Measurements from ENCODE around the gene ZFP1. TPM values are rescaled to one million over a fixed set of nuclear protein-coding genes. Genes with fewer than 3 reads are reported as not detected.

The ZFP1 gene
- polyA plus RNA-seq, 5 donors = 18.6 to 30.5 (median 22.0) TPM

Other genes with a start within 250 kb of the ZFP1 start
- 100 to 1,000 TPM in 2 of 5 donors, 10 to 100 TPM in 3; 86.0 to 125 (median 95.3) TPM for gene WDR59, start 163.4 kb upstream of the ZFP1 start, polyA plus RNA-seq (ENCODE audit: insufficient read depth in 1 of 5, insufficient read length in 5 of 5, low replicate concordance in 1 of 5)
- gene ZNRF1, start 149.5 kb upstream of the ZFP1 start, polyA plus RNA-seq (ENCODE audit: insufficient read depth in 1 of 5, insufficient read length in 5 of 5, low replicate concordance in 1 of 5) = 10 to 100 TPM; 40.9 to 55.2 (median 48.4) TPM
- gene LDHD, start 31.7 kb upstream of the ZFP1 start, polyA plus RNA-seq (ENCODE audit: insufficient read depth in 1 of 5, insufficient read length in 5 of 5, low replicate concordance in 1 of 5) = 1 to 10 TPM; 1.7 to 3.4 (median 3.1) TPM
- not detected for gene CTRB2, start 58.6 kb downstream of the ZFP1 start, polyA plus RNA-seq (ENCODE audit: insufficient read depth in 1 of 5, insufficient read length in 5 of 5, low replicate concordance in 1 of 5)
- gene CTRB1, start 70.5 kb downstream of the ZFP1 start, polyA plus RNA-seq (ENCODE audit: insufficient read depth in 1 of 5, insufficient read length in 5 of 5, low replicate concordance in 1 of 5) = under 1 TPM in 2 of 5 donors, not detected in 3; 0.09 to 0.12 TPM
- 10 to 100 TPM; 32.6 to 76.2 (median 54.7) TPM for gene BCAR1, start 103.1 kb downstream of the ZFP1 start, polyA plus RNA-seq (ENCODE audit: insufficient read depth in 1 of 5, insufficient read length in 5 of 5, low replicate concordance in 1 of 5)